ENCODE measurements around the gene TRMT44. TPM values are rescaled to one million over a fixed set of nuclear protein-coding genes. Genes with fewer than 3 reads are reported as not detected.

The TRMT44 gene
- total RNA-seq, 1 experiment from 2014 or later: 22.9 TPM

DNA sequence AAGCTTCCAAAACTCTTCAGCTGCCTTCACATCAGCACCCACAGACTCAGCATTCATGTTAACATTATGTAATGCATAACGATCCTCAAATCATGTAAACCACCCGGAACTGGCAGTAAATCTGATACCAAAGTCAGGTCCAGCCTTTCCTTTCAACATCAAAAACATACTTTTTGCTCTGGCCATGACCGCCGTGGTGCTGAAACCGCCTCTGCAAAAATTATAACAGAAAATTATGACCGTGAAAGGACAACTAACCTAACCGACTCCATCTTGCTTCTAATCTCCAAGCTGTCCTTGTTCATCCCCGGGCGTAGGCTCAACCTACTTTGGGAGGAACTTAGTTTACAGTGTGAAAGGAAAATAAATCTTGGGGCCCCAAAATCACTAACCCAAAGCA lies 51.6 kb downstream of the TRMT44 start:
- TF ChIP-seq EZH2 (IDR thresholded peaks at IDR 0.05; ENCODE audit: borderline replicate concordance, low read depth, low read length, poor library complexity, severe bottlenecking): no peak
- TF ChIP-seq, protein P1, sequence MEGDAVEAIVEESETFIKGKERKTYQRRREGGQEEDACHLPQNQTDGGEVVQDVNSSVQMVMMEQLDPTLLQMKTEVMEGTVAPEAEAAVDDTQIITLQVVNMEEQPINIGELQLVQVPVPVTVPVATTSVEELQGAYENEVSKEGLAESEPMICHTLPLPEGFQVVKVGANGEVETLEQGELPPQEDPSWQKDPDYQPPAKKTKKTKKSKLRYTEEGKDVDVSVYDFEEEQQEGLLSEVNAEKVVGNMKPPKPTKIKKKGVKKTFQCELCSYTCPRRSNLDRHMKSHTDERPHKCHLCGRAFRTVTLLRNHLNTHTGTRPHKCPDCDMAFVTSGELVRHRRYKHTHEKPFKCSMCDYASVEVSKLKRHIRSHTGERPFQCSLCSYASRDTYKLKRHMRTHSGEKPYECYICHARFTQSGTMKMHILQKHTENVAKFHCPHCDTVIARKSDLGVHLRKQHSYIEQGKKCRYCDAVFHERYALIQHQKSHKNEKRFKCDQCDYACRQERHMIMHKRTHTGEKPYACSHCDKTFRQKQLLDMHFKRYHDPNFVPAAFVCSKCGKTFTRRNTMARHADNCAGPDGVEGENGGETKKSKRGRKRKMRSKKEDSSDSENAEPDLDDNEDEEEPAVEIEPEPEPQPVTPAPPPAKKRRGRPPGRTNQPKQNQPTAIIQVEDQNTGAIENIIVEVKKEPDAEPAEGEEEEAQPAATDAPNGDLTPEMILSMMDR (conservative IDR thresholded peaks at IDR 0.05; ENCODE audit: low read depth, low read length): no peak
- CTCF ChIA-PET: no interaction called here
- no peak for DNase-seq (ENCODE audit: low spot score)
- Histone ChIP-seq H3K36me3 (ENCODE audit: insufficient read depth, low read length, poor library complexity, severe bottlenecking) (no peaks in the 10 kb centered on the region), H3K27ac (ENCODE audit: low read depth, low read length, poor library complexity, severe bottlenecking) (no peak overlapping the region), H3K9me3 (ENCODE audit: low read depth, low read length, poor library complexity, severe bottlenecking) (no peaks in the 10 kb centered on the region), H3K4me1 (ENCODE audit: insufficient read depth, low read length, poor library complexity, severe bottlenecking) (peaks cover 10% of the 10 kb centered on the region), H3K27me3 (replicated peaks; ENCODE audit: insufficient read depth, low read depth, low read length, poor library complexity) (no peaks in the 10 kb centered on the region), H3K4me3 (ENCODE audit: low read depth, low read length, poor library complexity, severe bottlenecking) (no peak overlapping the region)
- no TSS peak for BruUV-seq (replicated peaks)
- intact Hi-C loops (cut with micrococcal nuclease; ENCODE audit: unreplicated experiment): no loop called here
- POLR2A ChIA-PET (ENCODE audit: low non-redundant PET): no interaction called here

DNA sequence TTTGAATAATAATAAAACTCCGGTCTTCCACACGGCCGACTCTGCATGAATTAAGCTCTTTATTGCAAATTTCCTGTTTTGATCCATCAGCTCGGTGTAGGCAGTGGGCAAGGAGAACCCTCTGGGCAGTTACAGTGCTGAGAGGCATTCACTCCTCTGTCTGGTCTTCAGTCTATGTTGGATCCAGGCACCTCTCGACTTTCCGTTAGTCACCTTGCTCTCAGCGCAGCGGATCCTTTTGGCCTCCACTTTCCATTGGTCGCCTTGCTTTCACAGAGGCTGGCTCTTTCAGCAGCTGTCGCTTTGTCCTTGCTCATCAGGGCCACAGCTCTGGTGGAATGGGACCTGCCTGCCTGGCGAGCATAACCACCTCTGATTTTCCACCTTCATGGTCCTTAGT lies 52.9 kb downstream of the TRMT44 start:
- POLR2A ChIA-PET (ENCODE audit: low non-redundant PET): no interaction called here
- BruUV-seq (replicated peaks): no TSS peak
- TF ChIP-seq EZH2 (IDR thresholded peaks at IDR 0.05; ENCODE audit: borderline replicate concordance, low read depth, low read length, poor library complexity, severe bottlenecking): no peak
- TF ChIP-seq, protein P1 (conservative IDR thresholded peaks at IDR 0.05; ENCODE audit: low read depth, low read length): no peak
- CTCF ChIA-PET: no interaction called here
- peak; percentile 24 for DNase-seq (ENCODE audit: low spot score)
- peaks cover 10% of the 10 kb centered on the region for H3K4me1 ChIP-seq (ENCODE audit: insufficient read depth, low read length, poor library complexity, severe bottlenecking)
- H3K27me3 ChIP-seq (replicated peaks; ENCODE audit: insufficient read depth, low read depth, low read length, poor library complexity): no peaks in the 10 kb centered on the region
- no peaks in the 10 kb centered on the region for H3K36me3 ChIP-seq (ENCODE audit: insufficient read depth, low read length, poor library complexity, severe bottlenecking)
- H3K4me3 ChIP-seq (ENCODE audit: low read depth, low read length, poor library complexity, severe bottlenecking): no peak overlapping the region
- no peak overlapping the region for H3K27ac ChIP-seq (ENCODE audit: low read depth, low read length, poor library complexity, severe bottlenecking)
- no peaks in the 10 kb centered on the region for H3K9me3 ChIP-seq (ENCODE audit: low read depth, low read length, poor library complexity, severe bottlenecking)
- intact Hi-C loops (cut with micrococcal nuclease; ENCODE audit: unreplicated experiment): no loop called here

DNA sequence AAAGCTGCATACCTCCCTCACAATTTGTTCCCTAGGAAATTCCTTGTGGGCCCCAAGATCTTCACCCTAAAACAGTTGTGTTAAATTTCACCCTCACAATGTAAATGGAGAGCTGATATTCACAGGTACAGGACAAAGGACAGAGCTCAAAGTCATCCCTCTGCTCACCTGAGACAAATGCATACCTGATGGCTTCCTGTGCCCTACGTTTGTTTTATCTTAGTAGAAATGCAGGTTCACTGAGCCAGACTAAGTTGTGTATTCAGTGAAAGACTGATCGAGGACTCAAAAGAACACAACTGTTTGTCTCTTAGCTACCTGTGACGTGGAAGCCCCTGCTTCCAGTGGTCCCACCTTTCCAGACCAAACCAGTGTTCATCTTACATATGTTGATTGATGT lies 53.6 kb downstream of the TRMT44 start:
- POLR2A ChIA-PET (ENCODE audit: low non-redundant PET): no interaction called here

More for the DNA sequence above, 53.6 kb downstream of the TRMT44 start:
- H3K36me3 ChIP-seq (ENCODE audit: insufficient read depth, low read length, poor library complexity, severe bottlenecking): no peaks in the 10 kb centered on the region
- H3K4me3 ChIP-seq (ENCODE audit: low read depth, low read length, poor library complexity, severe bottlenecking): no peak overlapping the region
- intact Hi-C loops (cut with micrococcal nuclease; ENCODE audit: unreplicated experiment): no loop called here
- H3K27ac ChIP-seq (ENCODE audit: low read depth, low read length, poor library complexity, severe bottlenecking): no peak overlapping the region
- no peaks in the 10 kb centered on the region for H3K27me3 ChIP-seq (replicated peaks; ENCODE audit: insufficient read depth, low read depth, low read length, poor library complexity)
- TF ChIP-seq, protein P1 (conservative IDR thresholded peaks at IDR 0.05; ENCODE audit: low read depth, low read length): no peak
- TF ChIP-seq EZH2 (IDR thresholded peaks at IDR 0.05; ENCODE audit: borderline replicate concordance, low read depth, low read length, poor library complexity, severe bottlenecking): no peak
- peaks cover 10% of the 10 kb centered on the region for H3K4me1 ChIP-seq (ENCODE audit: insufficient read depth, low read length, poor library complexity, severe bottlenecking)
- no peak for DNase-seq (ENCODE audit: low spot score)
- H3K9me3 ChIP-seq (ENCODE audit: low read depth, low read length, poor library complexity, severe bottlenecking): no peaks in the 10 kb centered on the region
- no TSS peak for BruUV-seq (replicated peaks)
- CTCF ChIA-PET: no interaction called here

Data from A673 (cell line).